HL-60 (cell line): Measurements from ENCODE around the gene OR52E1.

Experiments used
- DNase-seq, 2 experiments: peaks; one replicate each; pipeline ENCODE4 v3.0.0-alpha.2; 2010 to 2020; ENCODE audit warnings: low read depth in 1 of 2, low spot score in 1 of 2
- H3K27ac ChIP-seq: fragments of 250-450 bp; sonication (Bioruptor Pico); replicated peaks from 2 replicates; pipeline ENCODE4 v1.5.1; 2020; ENCODE audit warnings: mild to moderate bottlenecking, moderate library complexity
- H3K27me3 ChIP-seq: fragments of 250-450 bp; sonication (Bioruptor Pico); 2 replicates; pipeline ENCODE4 v1.5.1; 2021; ENCODE audit warnings: mild to moderate bottlenecking, moderate library complexity; ENCODE audit not compliant: insufficient read depth, poor library complexity, severe bottlenecking
- H3K4me3 ChIP-seq: replicated peaks from 2 replicates; pipeline ENCODE4 v1.5.1; 2011; ENCODE audit warnings: mild to moderate bottlenecking, control low read depth, low read length; ENCODE audit not compliant: insufficient read depth
- GABPA ChIP-seq: IDR thresholded peaks from 2 replicates; pipeline ENCODE4 v1.6.1; 2012; ENCODE audit warnings: low read depth
- POLR2AphosphoS5 ChIP-seq: IDR thresholded peaks from 2 replicates; pipeline ENCODE4 v1.6.1; 2012; ENCODE audit warnings: low read depth
- SPI1 ChIP-seq: IDR thresholded peaks from 2 replicates; pipeline ENCODE4 v1.6.1; 2012; ENCODE audit warnings: low read depth, mild to moderate bottlenecking, borderline replicate concordance
- TF ChIP-seq, protein P1 (sequence below): IDR thresholded peaks from one replicate; pipeline ENCODE4 v1.5.1; 2011; ENCODE audit warnings: low read length, control low read depth, inconsistent platforms; ENCODE audit not compliant: insufficient read depth
- TF ChIP-seq, protein P2 (sequence below): IDR thresholded peaks from 2 replicates; pipeline ENCODE4 v1.6.1; 2012; ENCODE audit warnings: low read depth; ENCODE audit not compliant: insufficient replicate concordance

The OR52E1 gene

GRCh38 chr11:5102246-5102645 is 32.9 kb downstream of the OR52E1 start:
- DNase-seq: no peak
- H3K27me3 ChIP-seq: peaks cover 4% of the 10 kb centered on the region
- H3K4me3 ChIP-seq: no peak overlapping the region
- H3K27ac ChIP-seq: no peak overlapping the region
- TF ChIP-seq GABPA (no peak), SPI1 (no peak), POLR2AphosphoS5 (no peak)
- TF ChIP-seq, protein P1, sequence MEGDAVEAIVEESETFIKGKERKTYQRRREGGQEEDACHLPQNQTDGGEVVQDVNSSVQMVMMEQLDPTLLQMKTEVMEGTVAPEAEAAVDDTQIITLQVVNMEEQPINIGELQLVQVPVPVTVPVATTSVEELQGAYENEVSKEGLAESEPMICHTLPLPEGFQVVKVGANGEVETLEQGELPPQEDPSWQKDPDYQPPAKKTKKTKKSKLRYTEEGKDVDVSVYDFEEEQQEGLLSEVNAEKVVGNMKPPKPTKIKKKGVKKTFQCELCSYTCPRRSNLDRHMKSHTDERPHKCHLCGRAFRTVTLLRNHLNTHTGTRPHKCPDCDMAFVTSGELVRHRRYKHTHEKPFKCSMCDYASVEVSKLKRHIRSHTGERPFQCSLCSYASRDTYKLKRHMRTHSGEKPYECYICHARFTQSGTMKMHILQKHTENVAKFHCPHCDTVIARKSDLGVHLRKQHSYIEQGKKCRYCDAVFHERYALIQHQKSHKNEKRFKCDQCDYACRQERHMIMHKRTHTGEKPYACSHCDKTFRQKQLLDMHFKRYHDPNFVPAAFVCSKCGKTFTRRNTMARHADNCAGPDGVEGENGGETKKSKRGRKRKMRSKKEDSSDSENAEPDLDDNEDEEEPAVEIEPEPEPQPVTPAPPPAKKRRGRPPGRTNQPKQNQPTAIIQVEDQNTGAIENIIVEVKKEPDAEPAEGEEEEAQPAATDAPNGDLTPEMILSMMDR: no peak
- TF ChIP-seq, protein P2, sequence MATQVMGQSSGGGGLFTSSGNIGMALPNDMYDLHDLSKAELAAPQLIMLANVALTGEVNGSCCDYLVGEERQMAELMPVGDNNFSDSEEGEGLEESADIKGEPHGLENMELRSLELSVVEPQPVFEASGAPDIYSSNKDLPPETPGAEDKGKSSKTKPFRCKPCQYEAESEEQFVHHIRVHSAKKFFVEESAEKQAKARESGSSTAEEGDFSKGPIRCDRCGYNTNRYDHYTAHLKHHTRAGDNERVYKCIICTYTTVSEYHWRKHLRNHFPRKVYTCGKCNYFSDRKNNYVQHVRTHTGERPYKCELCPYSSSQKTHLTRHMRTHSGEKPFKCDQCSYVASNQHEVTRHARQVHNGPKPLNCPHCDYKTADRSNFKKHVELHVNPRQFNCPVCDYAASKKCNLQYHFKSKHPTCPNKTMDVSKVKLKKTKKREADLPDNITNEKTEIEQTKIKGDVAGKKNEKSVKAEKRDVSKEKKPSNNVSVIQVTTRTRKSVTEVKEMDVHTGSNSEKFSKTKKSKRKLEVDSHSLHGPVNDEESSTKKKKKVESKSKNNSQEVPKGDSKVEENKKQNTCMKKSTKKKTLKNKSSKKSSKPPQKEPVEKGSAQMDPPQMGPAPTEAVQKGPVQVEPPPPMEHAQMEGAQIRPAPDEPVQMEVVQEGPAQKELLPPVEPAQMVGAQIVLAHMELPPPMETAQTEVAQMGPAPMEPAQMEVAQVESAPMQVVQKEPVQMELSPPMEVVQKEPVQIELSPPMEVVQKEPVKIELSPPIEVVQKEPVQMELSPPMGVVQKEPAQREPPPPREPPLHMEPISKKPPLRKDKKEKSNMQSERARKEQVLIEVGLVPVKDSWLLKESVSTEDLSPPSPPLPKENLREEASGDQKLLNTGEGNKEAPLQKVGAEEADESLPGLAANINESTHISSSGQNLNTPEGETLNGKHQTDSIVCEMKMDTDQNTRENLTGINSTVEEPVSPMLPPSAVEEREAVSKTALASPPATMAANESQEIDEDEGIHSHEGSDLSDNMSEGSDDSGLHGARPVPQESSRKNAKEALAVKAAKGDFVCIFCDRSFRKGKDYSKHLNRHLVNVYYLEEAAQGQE: no peak

DNA sequence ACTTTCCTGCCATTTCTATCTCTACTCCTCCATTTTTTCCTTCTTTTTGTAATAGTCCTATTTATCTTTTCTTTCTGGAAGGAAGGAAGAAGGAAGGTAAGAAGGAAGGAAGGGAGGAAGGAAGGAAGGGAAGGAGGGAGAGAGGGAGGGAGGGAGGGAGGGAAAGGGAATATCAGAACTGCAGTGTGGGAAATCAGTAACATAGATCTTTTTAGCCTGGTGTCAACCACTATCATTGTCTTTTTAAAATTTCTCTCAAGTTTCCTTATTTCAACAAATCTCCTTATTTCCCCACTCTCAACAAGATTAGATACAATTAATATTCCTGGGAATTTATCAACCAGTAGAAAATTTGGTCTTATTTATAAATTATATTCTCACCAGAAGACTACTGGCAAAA is 33.7 kb downstream of the OR52E1 start:
- H3K27me3 ChIP-seq: no peaks in the 10 kb centered on the region
- TF ChIP-seq SPI1: no peak
- TF ChIP-seq, protein P2: no peak
- no peak for TF ChIP-seq GABPA
- no peak for TF ChIP-seq POLR2AphosphoS5
- TF ChIP-seq, protein P1: no peak
- DNase-seq: no peak
- no peak overlapping the region for H3K4me3 ChIP-seq
- H3K27ac ChIP-seq: no peak overlapping the region

GRCh38 chr11:5107285-5107684 is 37.9 kb downstream of the OR52E1 start:
- Histone ChIP-seq H3K4me3 (no peak overlapping the region), H3K27me3 (no peaks in the 10 kb centered on the region), H3K27ac (no peak overlapping the region)
- TF ChIP-seq GABPA (no peak), SPI1 (no peak), POLR2AphosphoS5 (no peak)
- TF ChIP-seq, protein P2: no peak
- TF ChIP-seq, protein P1: no peak
- no peak for DNase-seq
